Vagina (tissue), 2 donors: ENCODE measurements around the gene SPHK2.

Experiments used
- POLR2A ChIP-seq, 2 donors: fragments of 450-650 bp; IDR thresholded peaks; one replicate each; pipeline ENCODE4 v1.6.1; 2017; ENCODE audit warnings: antibody characterized with exemption in 2 of 2, mild to moderate bottlenecking in 2 of 2, moderate library complexity in 2 of 2
- POLR2AphosphoS5 ChIP-seq, 2 donors: sonication (generic); formaldehyde crosslinking; IDR thresholded peaks; one replicate each; pipeline ENCODE4 v1.9.0; 2017; ENCODE audit warnings: antibody characterized with exemption in 2 of 2, mild to moderate bottlenecking in 2 of 2, low read depth in 1 of 2; ENCODE audit not compliant: insufficient read depth in 1 of 2
- TF ChIP-seq, protein P1 (sequence below), 3 experiments: fragments of 450-650 bp in 2 of 3; fragments of 200-600 bp in 1 of 3; sonication (generic) in 1 of 3; IDR thresholded peaks; one replicate each; pipeline ENCODE4 v1.5.1; 2017 to 2019; ENCODE audit warnings: antibody characterized with exemption in 3 of 3, mild to moderate bottlenecking in 2 of 3, moderate library complexity in 2 of 3

DNA sequence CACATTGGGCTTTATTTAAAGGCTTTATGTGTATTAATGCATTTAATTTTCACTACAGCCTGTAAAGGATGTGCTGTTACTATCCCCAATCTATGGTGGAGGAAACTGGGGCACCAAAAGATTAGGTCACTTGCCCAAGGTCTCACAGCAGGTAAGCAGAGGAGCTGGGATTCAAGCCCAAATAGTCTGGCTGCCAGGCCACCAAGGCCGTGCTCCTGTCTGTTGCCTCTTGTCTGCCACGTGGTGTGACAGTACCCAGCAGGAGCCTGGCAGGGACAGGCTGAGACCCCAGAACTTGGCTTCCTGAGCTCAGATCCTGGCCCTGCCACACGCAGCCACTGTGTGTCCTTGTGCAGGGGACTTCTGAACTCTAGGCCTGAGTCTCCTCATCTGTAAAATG lies 49.0 kb downstream of the SPHK2 start:
- no peak for TF ChIP-seq POLR2A (IDR thresholded peaks at IDR 0.05)
- TF ChIP-seq, protein P1, sequence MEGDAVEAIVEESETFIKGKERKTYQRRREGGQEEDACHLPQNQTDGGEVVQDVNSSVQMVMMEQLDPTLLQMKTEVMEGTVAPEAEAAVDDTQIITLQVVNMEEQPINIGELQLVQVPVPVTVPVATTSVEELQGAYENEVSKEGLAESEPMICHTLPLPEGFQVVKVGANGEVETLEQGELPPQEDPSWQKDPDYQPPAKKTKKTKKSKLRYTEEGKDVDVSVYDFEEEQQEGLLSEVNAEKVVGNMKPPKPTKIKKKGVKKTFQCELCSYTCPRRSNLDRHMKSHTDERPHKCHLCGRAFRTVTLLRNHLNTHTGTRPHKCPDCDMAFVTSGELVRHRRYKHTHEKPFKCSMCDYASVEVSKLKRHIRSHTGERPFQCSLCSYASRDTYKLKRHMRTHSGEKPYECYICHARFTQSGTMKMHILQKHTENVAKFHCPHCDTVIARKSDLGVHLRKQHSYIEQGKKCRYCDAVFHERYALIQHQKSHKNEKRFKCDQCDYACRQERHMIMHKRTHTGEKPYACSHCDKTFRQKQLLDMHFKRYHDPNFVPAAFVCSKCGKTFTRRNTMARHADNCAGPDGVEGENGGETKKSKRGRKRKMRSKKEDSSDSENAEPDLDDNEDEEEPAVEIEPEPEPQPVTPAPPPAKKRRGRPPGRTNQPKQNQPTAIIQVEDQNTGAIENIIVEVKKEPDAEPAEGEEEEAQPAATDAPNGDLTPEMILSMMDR (IDR thresholded peaks at IDR 0.05): no peak
- TF ChIP-seq POLR2AphosphoS5 (IDR thresholded peaks at IDR 0.05; ENCODE audit: insufficient read depth in 1 of 2, low read depth in 1 of 2): no peak
